ENCODE measurements around the gene GADD45G.

Gene GADD45G, protein sequence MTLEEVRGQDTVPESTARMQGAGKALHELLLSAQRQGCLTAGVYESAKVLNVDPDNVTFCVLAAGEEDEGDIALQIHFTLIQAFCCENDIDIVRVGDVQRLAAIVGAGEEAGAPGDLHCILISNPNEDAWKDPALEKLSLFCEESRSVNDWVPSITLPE

DNA sequence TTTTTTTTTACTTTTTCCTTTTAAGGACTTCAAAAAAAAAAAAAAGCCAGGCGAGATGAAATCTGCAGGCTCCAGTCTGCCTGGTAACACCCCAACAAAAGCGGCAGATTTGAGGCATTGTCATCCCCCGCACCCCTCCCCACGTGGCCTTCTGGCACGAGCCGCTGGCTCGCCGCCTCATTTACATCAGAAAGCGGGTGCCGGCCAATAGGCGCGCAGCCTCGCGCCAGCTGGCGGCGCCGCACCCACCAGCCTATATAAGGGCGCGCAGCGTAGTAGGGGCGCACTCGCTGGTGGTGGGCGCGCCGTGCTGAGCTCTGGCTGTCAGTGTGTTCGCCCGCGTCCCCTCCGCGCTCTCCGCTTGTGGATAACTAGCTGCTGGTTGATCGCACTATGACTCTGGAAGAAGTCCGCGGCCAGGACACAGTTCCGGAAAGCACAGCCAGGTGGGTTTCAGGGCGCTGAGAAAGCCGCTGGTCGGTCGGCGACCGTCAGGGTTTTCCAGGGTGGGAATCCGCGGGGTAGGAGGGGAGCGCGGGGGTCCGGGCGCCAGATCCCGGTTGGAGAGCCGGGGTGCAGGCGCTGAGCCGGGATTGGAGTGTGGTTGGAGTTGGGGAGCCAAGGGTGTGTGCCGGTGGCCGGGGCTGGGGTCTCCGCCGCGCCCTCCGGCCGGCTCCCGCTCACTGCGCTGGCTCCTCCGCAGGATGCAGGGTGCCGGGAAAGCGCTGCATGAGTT is at the start of gene GADD45G:
Gene GADD45G (plus strand): TSS at position 284 of the 736 bp plus-strand sequence. CDS start 110 bp downstream, at position 394.
- peak; percentile 92 for DNase-seq

DNA sequence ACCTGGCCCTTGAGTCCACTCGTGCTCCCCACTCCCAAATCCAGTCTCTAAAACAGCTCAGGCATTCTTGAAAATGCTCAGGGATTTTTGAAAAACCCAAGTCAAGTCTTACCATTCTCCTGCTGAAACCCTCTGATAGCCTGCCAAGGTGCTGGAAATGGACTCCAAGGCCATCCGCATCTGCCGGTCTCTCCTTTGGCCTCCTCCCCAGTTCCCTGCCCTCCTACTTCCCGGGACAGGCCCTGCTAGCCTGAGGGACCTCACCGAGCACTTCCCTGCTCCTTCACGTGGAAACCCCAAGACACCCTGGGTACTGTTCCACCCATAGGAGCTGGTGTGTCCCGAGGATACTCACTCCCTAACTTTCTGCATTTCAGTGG is 49.8 kb upstream of the GADD45G start:
- no peak for DNase-seq

DNA sequence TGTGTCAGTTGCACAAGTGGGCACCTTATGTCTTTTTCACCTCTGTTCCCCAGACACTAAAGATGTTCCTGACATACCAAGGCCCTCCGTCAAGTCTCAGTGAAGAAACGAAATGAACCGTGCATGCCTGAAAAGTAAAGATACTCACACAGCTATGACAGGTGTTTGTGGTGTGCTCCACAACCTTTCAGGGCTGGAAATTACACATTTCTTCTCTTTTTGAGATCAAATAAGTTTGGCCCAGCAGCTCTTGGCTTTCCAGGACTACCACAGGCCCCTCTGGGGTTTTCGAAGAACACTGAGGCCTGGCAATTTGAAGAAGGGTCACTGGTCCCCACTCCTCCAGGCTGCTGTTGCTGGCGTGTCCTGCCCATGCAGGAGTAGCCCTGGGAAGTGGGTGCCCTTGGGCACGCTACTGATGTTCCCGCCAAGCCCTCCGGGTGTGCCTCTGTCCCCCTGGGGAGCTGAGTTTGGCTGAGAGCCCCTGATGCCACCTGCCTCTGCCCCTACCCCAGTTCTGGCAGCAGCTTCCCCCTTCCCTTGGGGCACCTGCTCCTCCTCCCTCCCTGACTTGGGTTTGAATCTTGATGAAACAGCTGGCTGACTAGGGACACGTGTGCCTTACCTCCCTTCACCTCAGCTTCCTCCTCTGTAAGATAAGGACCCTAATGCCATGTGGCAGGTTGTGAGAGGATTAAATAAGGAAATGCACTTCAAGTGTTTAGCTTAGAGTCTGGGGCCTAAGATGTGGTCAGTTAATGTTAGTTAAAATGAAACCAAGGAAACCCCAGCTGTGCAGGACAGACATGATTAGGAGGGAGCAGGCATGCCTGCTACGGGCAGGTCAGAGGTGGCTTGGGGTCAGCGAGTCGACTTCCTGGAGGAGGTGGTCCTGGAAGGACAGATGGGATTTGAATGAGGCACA is 49.1 kb upstream of the GADD45G start:
- DNase-seq: no peak

DNA sequence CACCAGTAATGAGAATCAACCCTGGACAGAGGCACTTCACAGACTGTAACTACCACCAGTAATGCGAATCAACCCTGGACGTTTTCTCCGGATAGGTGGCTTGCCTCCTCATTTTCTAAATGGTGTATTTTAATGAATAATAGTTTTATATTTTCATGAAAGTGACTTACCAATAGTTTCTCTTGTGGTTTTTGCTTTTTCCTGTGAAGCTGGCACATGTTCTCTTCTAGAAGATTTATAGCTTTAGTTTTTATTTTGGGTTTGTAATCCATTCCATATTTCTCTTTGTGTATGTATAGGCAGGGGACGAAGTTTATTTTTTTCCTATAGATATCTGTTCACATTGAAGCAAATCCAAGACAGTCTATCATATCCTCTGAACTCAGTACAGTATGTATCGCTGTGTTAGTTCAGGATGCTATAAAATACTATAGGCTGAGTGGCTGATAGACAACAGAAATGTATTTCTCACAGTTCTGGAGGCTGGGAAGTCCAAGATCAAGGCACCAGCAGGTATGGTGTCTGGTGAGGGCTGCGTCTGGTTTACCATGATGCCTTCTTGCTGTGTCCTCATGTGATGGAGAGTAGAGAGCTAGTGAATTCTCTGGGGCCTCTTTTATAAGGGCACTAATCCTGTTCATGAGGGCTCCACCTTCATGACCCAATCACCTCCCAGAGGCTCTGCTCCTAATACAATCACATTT is 46.5 kb upstream of the GADD45G start:
- DNase-seq: no peak

DNA sequence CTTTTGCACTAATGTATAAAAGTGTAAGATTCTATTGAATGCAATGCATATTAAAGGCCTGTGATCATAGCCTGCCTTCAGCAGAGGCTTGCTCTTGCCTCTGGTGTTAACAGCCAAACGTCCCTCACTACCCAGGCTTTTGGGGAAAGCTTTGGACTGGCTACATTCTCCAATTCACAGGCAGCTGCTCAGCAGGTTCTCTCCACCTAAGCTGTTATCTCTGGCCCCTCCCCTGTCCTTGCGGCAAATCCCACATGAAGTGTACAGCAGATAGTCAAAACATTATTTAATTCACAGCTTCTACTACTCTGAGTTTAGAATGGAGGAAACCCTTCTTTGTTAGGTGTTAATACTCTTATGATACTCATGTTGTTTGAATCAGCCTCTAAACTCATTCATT is 45.9 kb upstream of the GADD45G start:
- no peak for DNase-seq

DNA sequence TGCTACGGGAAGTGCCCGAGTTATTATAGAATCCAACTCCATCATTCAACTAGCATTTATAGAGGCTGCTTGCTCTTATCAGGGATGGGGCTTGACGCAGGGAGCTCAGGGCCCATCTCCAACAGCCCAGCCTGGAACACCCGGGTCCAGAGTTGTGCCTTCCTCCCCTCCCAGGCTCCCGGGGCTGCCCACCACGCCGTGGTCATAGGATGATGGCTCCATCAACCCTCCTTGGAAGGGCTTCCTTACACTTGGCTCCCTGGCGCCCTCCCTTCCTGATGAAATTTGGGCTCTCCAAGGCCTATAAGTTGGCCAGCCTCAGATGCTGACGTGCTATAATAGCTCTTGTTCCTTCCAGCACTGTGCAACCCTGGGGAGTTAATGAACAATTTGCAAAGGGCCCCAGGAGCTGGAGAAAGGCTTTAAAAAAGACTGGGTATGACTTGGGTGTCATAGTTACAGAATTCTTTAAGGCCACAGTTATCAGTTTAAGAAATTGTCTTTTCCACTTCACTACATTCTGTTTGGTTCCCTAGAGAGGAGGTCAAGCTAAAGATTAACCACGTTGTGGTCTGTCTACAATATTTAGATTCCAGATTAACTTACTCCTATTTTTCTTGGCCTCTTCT is 42.5 kb upstream of the GADD45G start:
- DNase-seq: no peak

DNA sequence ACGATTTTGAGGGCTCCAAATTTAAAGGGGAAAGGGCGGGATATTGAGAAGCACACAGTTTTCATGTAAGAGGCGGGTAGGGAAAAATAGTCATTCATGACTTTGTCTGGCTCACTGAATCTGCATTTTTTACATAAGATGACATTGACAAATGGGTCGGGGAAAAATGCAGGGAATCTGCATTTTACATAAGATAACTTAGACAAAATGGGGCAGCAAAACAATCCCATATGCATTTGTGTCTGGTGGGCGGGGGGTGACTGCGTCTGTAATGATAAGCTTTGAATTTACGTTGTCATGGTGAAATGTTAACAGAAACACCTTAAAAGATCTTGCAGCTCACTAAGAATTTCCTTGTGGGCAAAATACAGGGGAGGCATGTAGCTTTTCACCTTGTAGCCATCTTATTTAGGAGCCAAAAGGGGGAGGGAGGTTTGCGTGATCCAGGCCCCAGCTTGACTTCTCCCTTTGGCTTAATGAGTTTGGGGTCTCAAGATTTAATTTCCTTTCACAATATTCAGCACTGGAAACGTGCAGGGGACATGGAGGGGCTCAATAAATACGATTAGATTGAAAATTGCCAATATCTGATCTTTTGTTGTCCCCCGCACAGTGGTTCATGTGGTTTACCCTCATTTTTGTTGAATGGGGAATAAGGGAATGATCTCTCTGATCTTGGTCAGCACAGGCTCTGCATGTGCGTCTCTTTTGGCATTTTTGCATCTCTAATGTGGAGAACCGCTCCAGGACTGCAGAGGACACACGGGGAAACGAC is 41.1 kb upstream of the GADD45G start:
- no peak for DNase-seq

DNA sequence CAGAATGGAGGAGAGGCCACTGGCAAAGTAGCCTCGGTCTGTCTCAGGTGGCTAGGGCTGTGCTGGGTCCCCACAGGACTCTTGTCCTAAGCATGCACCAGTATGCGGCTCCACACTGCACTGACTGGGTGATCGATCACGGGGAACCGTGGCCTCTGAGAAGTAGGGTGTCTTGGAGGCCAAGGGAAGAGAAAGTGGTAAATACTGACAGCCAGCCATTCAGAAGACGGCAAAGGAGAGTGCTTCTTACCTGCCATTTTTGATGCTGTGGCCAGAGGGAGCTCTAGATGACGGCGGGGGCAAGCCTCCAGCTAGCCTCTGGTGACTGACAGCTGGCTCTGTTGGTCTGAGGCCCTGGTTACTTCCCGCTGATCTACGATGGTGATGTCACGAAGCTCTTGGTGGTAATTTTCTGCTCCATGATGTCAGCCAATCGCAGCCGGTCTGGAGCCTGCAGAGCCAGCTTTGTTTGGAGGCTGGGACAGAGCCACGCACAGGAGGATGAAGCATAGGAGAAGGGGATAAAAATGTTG is 40.4 kb upstream of the GADD45G start:
- no peak for DNase-seq

DNA sequence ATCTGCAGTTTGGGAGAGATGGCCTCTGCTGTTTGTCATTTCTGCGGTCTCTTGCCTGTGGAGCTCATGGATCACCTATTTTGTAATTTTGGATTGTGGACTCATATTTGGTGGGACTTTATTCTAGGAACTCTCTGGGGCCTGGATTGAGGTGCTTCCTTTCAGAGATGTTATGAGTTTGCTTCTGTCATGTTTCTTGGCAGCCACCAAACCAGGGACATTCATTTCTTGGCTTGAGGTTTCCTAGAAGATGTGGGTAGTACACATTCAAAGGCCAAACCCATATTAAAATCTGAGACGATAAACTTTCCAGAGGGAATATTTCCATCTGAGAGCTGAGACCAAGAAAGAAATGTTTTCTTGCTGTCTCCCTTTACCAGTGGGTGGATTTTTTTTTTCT is 37.2 kb upstream of the GADD45G start:
- no peak for DNase-seq

DNA sequence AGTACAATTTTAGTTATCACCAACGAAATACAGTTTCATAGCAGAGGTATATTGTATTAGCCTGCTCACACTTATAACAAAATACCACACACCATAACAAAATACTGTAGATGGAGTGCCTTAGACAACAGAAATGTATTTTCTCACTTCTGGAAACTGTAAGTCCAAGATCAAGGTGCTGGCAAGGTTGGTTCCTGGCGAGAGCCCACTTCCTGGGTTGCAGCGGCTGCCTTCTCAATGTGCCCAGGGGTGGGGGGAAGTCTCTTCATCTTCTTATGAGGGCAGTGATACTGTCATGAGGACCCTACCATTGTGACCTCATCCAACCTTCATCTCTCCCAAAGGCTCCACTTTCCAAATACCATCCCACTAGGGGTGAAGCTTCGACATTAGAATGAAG is 30.5 kb upstream of the GADD45G start:
- DNase-seq: no peak

DNA sequence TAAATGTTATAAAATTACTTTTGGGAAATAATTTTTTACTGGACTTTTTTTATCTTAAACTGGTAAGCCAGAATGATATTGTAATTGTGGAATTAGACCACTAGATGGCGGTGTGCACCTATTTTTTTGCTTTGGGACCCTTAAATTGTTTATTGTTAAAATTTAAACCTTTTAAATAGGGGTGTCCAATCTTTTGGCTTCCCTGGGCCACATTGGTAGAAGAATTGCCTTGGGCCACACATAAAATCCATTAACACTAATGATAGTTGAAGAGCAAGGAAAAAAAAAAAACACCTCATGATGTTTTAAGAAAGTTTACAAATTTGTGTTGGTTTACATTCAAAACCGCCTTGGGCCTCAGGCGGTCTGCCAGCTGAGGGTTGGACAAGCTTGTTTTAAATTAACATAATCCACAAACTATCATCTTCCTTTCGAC is 28.4 kb upstream of the GADD45G start:
- DNase-seq: peak; percentile 34

DNA sequence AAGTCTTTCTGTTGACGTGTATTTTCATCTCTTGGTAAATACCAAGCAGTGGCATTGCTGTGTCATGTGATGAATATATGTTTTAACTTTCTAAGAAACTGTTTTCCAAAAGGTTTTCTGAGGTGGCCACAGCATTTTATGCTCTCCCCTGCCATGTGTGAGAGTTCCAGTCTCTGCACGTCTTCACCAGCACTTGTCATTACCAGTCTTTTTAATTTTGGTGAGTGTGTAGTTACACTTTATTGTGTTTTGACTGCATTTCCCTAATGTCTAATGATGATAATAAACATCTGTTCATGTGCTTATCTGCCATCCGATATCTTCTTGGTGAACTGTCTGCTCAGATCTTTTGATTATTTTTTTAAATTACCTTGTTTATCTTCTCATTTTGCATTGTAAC is 27.4 kb upstream of the GADD45G start:
- no peak for DNase-seq

DNA sequence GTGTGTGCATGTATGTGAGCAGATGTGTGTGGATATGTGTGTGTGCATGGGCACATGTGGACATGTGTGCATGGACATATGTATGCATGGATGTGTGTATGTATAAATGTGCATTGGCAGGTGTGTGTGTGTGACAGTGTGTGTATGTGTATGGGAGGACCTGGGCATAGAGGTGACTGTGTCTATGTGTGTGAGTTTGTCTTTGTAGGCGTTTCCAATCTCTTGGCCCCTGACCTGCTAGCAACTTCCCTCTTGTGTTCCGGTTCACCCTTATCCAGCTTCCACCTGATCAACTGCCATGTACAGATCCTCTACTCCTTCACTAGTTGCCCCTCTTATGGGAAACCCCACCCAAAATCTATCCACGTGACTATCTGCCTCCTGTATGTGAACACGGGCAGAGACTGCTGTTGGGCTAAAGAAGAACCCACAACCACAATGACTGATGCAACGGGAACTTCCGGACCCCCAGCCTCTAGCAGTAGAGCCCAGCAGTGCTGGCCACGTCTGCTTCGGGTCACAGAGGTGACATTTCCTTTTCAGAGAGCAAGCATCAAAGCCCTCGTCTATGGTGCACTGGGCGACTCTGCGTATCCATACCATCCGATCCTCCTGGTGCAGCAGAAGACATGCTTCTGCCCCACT is 24.9 kb upstream of the GADD45G start:
- DNase-seq: no peak

DNA sequence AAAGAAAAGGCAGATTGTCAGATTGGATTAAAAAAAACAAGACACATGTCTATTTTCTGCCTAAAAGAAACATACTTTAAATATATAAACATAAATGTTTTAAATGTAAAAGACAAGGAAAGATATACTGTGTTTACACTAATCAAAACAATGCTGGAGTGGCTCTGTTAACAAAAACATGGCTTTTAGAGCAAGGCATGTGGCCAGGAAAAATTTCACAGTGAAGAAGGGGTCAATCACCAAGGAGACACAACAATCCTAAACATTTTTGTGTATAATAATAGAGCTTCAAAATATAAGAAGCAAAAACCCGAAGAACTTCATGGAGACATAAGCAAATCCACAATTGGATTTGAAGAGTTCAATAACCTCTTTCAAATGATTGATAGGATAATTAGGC is 18.5 kb upstream of the GADD45G start:
- DNase-seq: no peak

DNA sequence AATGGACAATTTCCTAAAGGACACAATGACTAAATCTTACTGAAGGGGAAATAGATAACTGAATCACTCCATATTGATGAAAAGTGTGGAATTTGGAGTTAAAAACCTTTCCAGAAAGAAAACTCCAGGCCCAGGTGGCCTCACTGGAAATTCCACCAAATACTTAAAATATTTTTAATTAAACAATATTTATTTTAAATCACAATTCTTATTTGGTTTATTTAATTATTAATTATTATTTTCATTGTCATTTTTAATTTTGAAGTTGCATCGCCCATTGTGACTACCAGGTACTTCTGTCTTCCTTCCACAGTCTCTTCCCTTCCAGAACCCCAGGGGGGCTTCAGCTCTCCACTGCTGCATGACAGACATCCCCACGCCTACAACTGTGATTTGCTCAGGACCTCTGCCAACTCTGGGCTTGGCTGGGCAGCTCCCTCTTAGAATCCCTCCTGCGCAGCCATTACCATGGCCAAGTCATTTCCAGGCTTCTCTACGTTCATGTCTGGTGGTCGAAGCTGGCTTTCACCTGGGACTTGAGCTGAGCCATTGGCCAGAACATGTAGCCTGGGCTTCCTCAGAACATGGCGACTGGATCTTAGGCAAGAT is 16.4 kb upstream of the GADD45G start:
- no peak for DNase-seq

DNA sequence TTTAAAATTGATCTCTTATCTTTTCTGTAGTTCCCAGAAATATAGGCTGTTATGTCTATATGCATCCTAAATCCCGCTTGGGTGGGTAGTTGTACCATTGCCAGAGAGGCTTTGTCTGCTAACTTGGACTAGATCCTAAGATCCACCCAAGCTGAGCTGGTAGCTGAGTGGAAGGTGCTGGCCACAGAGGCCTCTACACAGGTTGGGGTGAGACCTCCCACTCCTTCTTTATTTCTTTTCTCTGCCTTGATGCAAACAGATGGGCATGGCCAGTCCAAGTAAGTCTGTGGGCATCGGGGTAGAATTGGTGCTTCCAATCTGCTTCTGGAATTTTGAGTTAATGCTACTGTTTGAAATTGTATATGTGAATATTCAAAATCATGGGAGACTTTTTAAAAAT is 14.4 kb upstream of the GADD45G start:
- no peak for DNase-seq

DNA sequence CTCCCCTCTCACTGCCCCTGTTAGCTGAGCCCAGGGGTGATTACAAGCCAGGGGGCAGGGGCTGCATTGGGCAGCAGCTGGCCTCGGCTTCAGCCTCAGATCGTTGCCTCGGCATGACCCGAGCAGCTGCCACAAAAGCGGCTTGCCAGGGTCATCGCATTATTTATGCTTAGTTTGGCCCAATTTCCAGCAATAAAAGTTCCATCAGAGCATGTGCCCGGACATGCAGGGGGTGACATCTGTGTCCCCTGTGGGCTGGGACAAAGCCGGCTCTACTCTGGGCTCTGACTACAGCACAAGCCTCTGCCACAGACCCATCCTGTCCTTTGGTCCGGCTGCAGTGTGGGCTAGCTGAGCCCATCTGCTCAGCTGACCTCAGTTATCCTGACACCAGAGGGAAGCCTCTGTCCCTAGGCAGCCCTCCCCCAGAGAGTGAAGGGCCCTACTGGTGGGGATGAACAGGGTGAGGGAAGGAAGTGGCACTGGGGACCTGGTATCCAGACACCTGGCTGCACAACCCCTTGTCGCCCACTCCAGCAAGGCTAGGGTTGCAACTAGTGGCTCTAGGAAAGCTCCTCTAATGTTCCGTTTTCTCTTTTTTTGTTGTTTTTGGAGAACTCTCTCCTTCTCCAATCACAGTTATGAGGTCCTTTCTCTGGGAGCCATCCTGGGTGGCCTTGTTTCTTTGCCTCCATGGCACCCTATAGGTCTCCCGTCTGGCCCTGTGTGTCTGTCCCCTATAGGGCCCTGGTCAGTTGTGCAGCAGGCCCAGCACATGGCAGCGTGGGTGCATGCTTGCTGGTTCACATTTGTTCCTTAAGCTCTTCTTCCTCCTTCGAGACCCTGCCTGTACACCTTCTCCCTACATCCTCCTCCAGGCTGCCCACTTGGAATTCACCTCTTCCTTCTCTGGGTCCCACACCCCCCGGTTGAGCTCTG is 13.3 kb upstream of the GADD45G start:
- no peak for DNase-seq

DNA sequence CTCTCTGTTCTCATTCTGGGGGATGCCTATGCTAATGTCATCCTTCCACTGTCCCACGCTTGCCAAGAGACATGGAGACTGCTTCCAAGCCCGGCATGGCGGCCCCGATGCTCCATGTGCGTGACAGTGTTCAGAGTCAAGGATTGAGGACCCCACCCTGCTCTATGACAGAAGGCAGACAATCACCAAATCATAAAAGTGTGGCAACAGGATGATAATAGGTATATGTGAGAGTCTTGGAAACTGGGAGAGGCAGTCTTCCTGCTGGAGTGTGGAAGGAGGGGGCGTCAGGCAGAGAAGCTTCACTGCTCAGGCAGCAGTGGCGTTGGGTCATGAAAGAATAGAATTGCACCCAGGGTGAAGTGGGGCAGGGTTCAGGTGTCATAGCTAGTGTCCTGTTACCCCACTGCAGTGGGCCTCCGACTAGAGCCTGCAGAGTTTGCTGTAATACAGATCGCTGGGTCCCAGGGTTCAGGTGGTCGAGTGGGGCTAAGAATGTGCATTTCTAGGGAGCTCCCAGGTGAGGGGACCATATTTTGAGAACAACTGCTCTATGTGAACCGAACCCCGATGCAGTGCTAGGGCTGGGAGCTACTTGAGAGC is 12.5 kb upstream of the GADD45G start:
- DNase-seq: no peak
